Endothelial cell of umbilical vein (primary cell): ENCODE data around the gene FAM13B. TPM values are rescaled to one million over a fixed set of nuclear protein-coding genes. Genes with fewer than 3 reads are reported as not detected.

Experiments used
- BruUV-seq: library from RNA; stranded (reverse); fragments of 400-500 nt; replicated peaks from 2 replicates; lab custom pipeline; 2021; lab: Mats Ljungman, UMichigan
- CTCF ChIA-PET: fragments of 300-600, 350-600 bp; sonication (Branson Sonifier 250); formaldehyde crosslinking; loops from one replicate; lab custom pipeline; 2021; ENCODE audit warnings: antibody characterized with exemption, inconsistent platforms; lab: Charles Lee
- POLR2A ChIA-PET: fragments of 300-600, 350-600 bp; sonication (Branson Sonifier 250); formaldehyde crosslinking; loops from one replicate; lab custom pipeline; 2021; ENCODE audit warnings: antibody characterized with exemption, inconsistent platforms; lab: Charles Lee
- DNase-seq: peaks from one replicate; pipeline ENCODE4 v3.0.0-alpha.2; 2011; ENCODE audit warnings: low read depth, low spot score
- FAIRE-seq: peaks from 2 replicates; lab custom pipeline; 2011; peaks lifted over from hg19 to GRCh38; lab: Jason Lieb, UNC
- H2AFZ ChIP-seq: 2 replicates; pipeline ENCODE4 v1.6.0; 2012; ENCODE audit warnings: low read depth, low read length, control low read depth, inconsistent platforms
- H3K27ac ChIP-seq: 2 replicates; pipeline ENCODE4 v1.5.1; 2011; ENCODE audit warnings: low read depth, mild to moderate bottlenecking, control low read depth, low read length, moderate library complexity; ENCODE audit not compliant: insufficient read depth
- H3K27me3 ChIP-seq, 2 experiments: 2 replicates each; pipeline versions ENCODE4 v1.6.0 to v1.6.1; 2011; ENCODE audit warnings: low read length in 2 of 2, mixed read lengths in 1 of 2; ENCODE audit not compliant: control insufficient read depth in 2 of 2, insufficient read depth in 2 of 2
- H3K36me3 ChIP-seq, 2 experiments: 2 replicates in 1 of 2; 3 replicates in 1 of 2; pipeline ENCODE4 v1.5.1; 2011; ENCODE audit warnings: low read length in 2 of 2, mild to moderate bottlenecking in 1 of 2, moderate library complexity in 1 of 2; ENCODE audit not compliant: control insufficient read depth in 2 of 2, insufficient read depth in 2 of 2; ENCODE audit errors: extremely low read depth in 1 of 2
- H3K4me1 ChIP-seq: 3 replicates; pipeline ENCODE4 v1.5.1; 2011; ENCODE audit warnings: mild to moderate bottlenecking, low read length; ENCODE audit not compliant: control insufficient read depth, insufficient read depth; ENCODE audit errors: extremely low read depth
- H3K4me2 ChIP-seq: 2 replicates; pipeline ENCODE4 v1.6.1; 2011; ENCODE audit warnings: low read length, control low read depth, mixed read lengths; ENCODE audit not compliant: insufficient read depth
- H3K4me3 ChIP-seq, 3 experiments: fragments of 200-600 bp in 1 of 3; sonication (generic), shearing (Covaris generic) in 1 of 3; replicated peaks in 1 of 3; 2 replicates each; pipeline ENCODE4 v1.5.1; 2011 to 2016; ENCODE audit warnings: control low read depth in 3 of 3, low read length in 3 of 3, mild to moderate bottlenecking in 2 of 3, inconsistent platforms in 1 of 3, low read depth in 1 of 3, moderate library complexity in 1 of 3; ENCODE audit not compliant: insufficient read depth in 1 of 3
- H3K79me2 ChIP-seq: 2 replicates; pipeline ENCODE4 v1.6.0; 2012; ENCODE audit warnings: low read length, inconsistent platforms; ENCODE audit not compliant: control insufficient read depth, insufficient read depth
- H3K9ac ChIP-seq: replicated peaks from 2 replicates; pipeline ENCODE3; 2011; ENCODE audit warnings: low read length, control low read depth; ENCODE audit not compliant: insufficient read depth; ENCODE audit errors: extremely low read depth
- H3K9me1 ChIP-seq: replicated peaks from 3 replicates; pipeline ENCODE4 v1.6.0; 2011; ENCODE audit warnings: mild to moderate bottlenecking, low read length; ENCODE audit not compliant: control insufficient read depth, insufficient read depth; ENCODE audit errors: extremely low read depth
- H3K9me3 ChIP-seq: replicated peaks from 2 replicates; pipeline ENCODE4 v1.5.1; 2012; ENCODE audit warnings: low read length, inconsistent platforms; ENCODE audit not compliant: control insufficient read depth, insufficient read depth
- H4K20me1 ChIP-seq: replicated peaks from 2 replicates; pipeline ENCODE3; 2011; ENCODE audit warnings: mild to moderate bottlenecking, low read length; ENCODE audit not compliant: control insufficient read depth, insufficient read depth; ENCODE audit errors: extremely low read depth
- CTCF ChIP-seq, 2 donors: IDR thresholded peaks; 1 replicate in 1 of 2; 2 replicates in 1 of 2; pipeline ENCODE4 v1.5.1; 2011; ENCODE audit warnings: low read length in 2 of 2, mild to moderate bottlenecking in 2 of 2, moderate library complexity in 2 of 2, control low read depth in 1 of 2, inconsistent platforms in 1 of 2, low read depth in 1 of 2; ENCODE audit not compliant: insufficient read depth in 1 of 2; ENCODE audit errors: extremely low read depth in 1 of 2
- EZH2 ChIP-seq: IDR thresholded peaks from 2 replicates; pipeline ENCODE4 v1.6.1; 2012; ENCODE audit warnings: borderline replicate concordance, low read depth, mild to moderate bottlenecking, moderate library complexity, low read length, inconsistent platforms; ENCODE audit not compliant: severe bottlenecking
- FOS ChIP-seq: IDR thresholded peaks from 2 replicates; pipeline ENCODE4 v1.6.1; 2011; ENCODE audit warnings: mild to moderate bottlenecking, low read length, moderate library complexity, borderline replicate concordance; ENCODE audit not compliant: insufficient read depth
- GATA2 ChIP-seq: IDR thresholded peaks from 2 replicates; pipeline ENCODE4 v1.7.0; 2011; ENCODE audit warnings: low read depth, mild to moderate bottlenecking, moderate library complexity, mixed read lengths, low read length; ENCODE audit not compliant: insufficient read length, insufficient read depth
- JUN ChIP-seq: IDR thresholded peaks from 2 replicates; pipeline ENCODE4 v1.6.1; 2011; ENCODE audit warnings: borderline replicate concordance, low read depth; ENCODE audit not compliant: insufficient read length, insufficient read depth
- MYC ChIP-seq: IDR thresholded peaks from one replicate; pipeline ENCODE4 v1.6.1; 2011; ENCODE audit warnings: mild to moderate bottlenecking, low read depth, low read length
- POLR2A ChIP-seq: IDR thresholded peaks from 2 replicates; pipeline ENCODE4 v1.6.1; 2012; ENCODE audit warnings: low read depth, mild to moderate bottlenecking, control low read depth, low read length
- POLR2AphosphoS5 ChIP-seq: IDR thresholded peaks from 2 replicates; pipeline ENCODE4 v1.6.1; 2012; ENCODE audit warnings: low read depth, mild to moderate bottlenecking, control low read depth, low read length, moderate library complexity; ENCODE audit not compliant: insufficient read depth
- dilution Hi-C: fragments of 300-500 bp; cut with MboI; formaldehyde crosslinking; loops from one replicate; pipeline ENCODE4 v1.15.0; 2019; ENCODE audit warnings: low sequenced_read_pairs; ENCODE audit not compliant: extremely low pct_ligation_motif_present
- intact Hi-C: fragments of 100-400 bp; cut with micrococcal nuclease; formaldehyde crosslinking; loops from one replicate; pipeline ENCODE4 v1.10.0; 2022
- polyA plus RNA-seq, 4 experiments: library from polyadenylated mRNA; depleted of rRNA in 3 of 4; stranded (reverse) in 3 of 4; unstranded in 1 of 4; fragments of >200 nt; gene quantifications; 2 replicates each; pipeline versions ENCODE4 v1.2.1 to v1.2.3, GENCODE V29; 2011 to 2012; ENCODE audit warnings: missing spikeins in 1 of 4
- total RNA-seq: library from RNA; stranded (reverse); gene quantifications from 2 replicates; pipeline ENCODE4 v1.2.3, GENCODE V29; 2021
- TF ChIP-seq, protein P1 (sequence below): IDR thresholded peaks from 2 replicates; pipeline ENCODE4 v1.6.1; 2011; ENCODE audit not compliant: insufficient read depth, insufficient read length

The FAM13B gene
- total and polyA plus RNA-seq, 2 donors (not counting 3 experiments of a cell fraction or from before 2014, with no cell fraction given), result 8.7 to 25.4 TPM

DNA sequence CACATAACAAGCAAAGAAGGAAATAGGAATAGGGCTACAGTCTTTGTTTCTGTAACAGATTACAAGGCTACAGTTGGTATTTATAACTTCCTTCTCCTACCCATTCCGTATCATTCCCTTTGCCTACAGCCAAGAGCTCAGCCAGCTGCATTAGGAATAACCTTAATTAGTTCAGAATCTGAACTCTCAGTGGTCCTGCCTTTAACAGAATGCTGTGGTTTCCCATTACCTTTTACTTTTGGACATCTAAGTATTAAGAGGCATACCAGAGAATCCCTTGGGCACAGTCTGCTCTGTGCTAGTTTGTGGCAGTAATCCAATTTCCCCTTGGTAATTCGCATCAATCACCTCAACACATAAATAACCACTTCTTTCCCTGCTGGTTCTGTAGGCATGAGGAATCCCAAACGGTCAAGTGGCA is 99.4 kb downstream of the FAM13B start:
- H4K20me1 ChIP-seq, result no peaks in the 10 kb centered on the region
- no peaks in the 10 kb centered on the region for H3K9me1 ChIP-seq
- no peak for FAIRE-seq
- no peak overlapping the region for H3K4me3 ChIP-seq
- no peak for TF ChIP-seq POLR2AphosphoS5
- no peak for TF ChIP-seq POLR2A
- TF ChIP-seq JUN, result no peak
- TF ChIP-seq, protein P1, sequence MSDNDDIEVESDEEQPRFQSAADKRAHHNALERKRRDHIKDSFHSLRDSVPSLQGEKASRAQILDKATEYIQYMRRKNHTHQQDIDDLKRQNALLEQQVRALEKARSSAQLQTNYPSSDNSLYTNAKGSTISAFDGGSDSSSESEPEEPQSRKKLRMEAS, result no peak
- TF ChIP-seq EZH2, result no peak
- H3K4me1 ChIP-seq, result no peaks in the 10 kb centered on the region
- BruUV-seq, result TSS peak; percentile 8
- intact Hi-C loops, result no loop called here
- dilution Hi-C loops, result no loop called here
- ChIA-PET POLR2A (no interaction called here), CTCF (interaction anchor here (0.6 to 1.1 kb wide), 3 partner anchors 32 to 304 kb away, joined by 3 read pairs; no protein-coding TSS in a partner anchor)
- no peaks in the 10 kb centered on the region for H3K27me3 ChIP-seq
- no peak overlapping the region for H2AFZ ChIP-seq
- H3K27ac ChIP-seq, result no peak overlapping the region
- no peaks in the 10 kb centered on the region for H3K9me3 ChIP-seq
- H3K4me2 ChIP-seq, result no peak overlapping the region
- peaks cover 0 to under 1% of the 10 kb centered on the region in 2 experiments for H3K36me3 ChIP-seq
- no peaks in the 10 kb centered on the region for H3K79me2 ChIP-seq
- H3K9ac ChIP-seq, result no peak overlapping the region
- DNase-seq, result peak; percentile 35

DNA sequence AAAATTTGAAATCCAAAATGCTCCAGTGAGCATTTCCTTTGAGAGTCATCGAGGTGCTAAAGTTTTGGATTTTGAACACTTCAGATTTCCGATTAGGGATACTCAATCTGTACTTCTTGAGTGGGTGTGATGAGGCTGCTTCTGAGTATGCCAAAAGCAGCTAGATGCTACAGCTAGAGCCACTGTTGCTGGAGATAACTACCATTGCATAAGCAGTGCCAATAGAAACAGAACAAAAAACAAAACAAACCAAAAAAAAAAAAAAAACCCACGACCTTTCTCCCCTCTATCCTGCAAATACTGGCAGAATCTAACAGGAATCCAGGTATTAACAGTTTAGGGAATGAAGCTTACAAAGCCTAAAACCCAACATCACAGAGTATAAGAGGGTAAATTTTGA is 100.1 kb downstream of the FAM13B start:
- Histone ChIP-seq H3K9ac (no peak overlapping the region), H3K4me1 (no peaks in the 10 kb centered on the region), H3K36me3 (peaks cover 0 to 2% of the 10 kb centered on the region in 2 experiments), H3K27ac (no peak overlapping the region), H3K4me2 (no peak overlapping the region), H4K20me1 (no peaks in the 10 kb centered on the region), H3K4me3 (no peak overlapping the region), H3K9me3 (no peaks in the 10 kb centered on the region), H2AFZ (no peak overlapping the region), H3K27me3 (no peaks in the 10 kb centered on the region), H3K9me1 (no peaks in the 10 kb centered on the region), H3K79me2 (no peaks in the 10 kb centered on the region)
- ChIA-PET POLR2A (no interaction called here), CTCF (interaction anchor here (1.0 to 1.1 kb wide), 2 partner anchors 154 to 303 kb away, joined by 3 read pairs; no protein-coding TSS in a partner anchor)
- no peak for FAIRE-seq
- no peak for TF ChIP-seq POLR2AphosphoS5
- no peak for TF ChIP-seq MYC
- TF ChIP-seq POLR2A, result no peak
- no peak for TF ChIP-seq JUN
- TF ChIP-seq FOS, result no peak
- TF ChIP-seq, protein P1, result no peak
- no peak for TF ChIP-seq CTCF (IDR thresholded peaks at IDR 0.05; ENCODE audit: extremely low read depth in 1 of 2, insufficient read depth in 1 of 2, low read depth in 1 of 2, low read length in 2 of 2)
- TF ChIP-seq EZH2, result no peak
- no peak for TF ChIP-seq GATA2
- dilution Hi-C loops, result no loop called here
- BruUV-seq, result no TSS peak
- DNase-seq, result no peak
- intact Hi-C loops, result no loop called here
